ENCODE data around the gene SLC38A3.
A peak's percentile ranks its signal among the peaks of the same experiment; 100 is the strongest.

The SLC38A3 gene

GRCh38 chr3:50165910-50166538 is 39.0 kb upstream of the SLC38A3 start:
- H3K4me3 ChIP-seq (ENCODE audit: control insufficient read depth, low read depth, low read length), result no peak overlapping the region
- DNase-seq (ENCODE audit: low read depth), result peak; percentile 5
- TF ChIP-seq, protein P1, sequence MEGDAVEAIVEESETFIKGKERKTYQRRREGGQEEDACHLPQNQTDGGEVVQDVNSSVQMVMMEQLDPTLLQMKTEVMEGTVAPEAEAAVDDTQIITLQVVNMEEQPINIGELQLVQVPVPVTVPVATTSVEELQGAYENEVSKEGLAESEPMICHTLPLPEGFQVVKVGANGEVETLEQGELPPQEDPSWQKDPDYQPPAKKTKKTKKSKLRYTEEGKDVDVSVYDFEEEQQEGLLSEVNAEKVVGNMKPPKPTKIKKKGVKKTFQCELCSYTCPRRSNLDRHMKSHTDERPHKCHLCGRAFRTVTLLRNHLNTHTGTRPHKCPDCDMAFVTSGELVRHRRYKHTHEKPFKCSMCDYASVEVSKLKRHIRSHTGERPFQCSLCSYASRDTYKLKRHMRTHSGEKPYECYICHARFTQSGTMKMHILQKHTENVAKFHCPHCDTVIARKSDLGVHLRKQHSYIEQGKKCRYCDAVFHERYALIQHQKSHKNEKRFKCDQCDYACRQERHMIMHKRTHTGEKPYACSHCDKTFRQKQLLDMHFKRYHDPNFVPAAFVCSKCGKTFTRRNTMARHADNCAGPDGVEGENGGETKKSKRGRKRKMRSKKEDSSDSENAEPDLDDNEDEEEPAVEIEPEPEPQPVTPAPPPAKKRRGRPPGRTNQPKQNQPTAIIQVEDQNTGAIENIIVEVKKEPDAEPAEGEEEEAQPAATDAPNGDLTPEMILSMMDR (conservative IDR thresholded peaks at IDR 0.05; ENCODE audit: control insufficient read depth, insufficient read depth, low read depth, low read length), result no peak

DNA sequence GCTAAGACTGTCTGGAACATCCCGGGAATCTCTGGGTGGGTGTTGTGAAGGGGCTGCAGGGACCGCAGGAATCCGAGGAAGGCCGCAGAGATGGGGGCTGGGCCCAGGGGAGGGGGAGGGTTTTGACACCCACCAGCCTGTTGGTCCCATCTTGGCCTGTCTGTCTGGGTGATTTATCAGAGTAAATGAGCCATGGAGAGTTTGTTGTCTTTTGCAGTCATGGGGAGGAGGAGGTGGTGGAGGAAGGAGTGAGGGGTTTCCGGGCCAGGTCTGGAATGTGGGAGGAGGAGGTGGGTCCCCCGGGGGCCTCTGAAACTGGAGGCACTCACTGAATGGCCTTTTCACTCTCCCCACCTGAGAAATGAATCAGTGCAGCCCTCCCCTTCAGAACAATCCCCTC is 38.5 kb upstream of the SLC38A3 start:
- no peak overlapping the region for H3K4me3 ChIP-seq (ENCODE audit: control insufficient read depth, low read depth, low read length)
- DNase-seq (ENCODE audit: low read depth), result no peak
- TF ChIP-seq, protein P1 (conservative IDR thresholded peaks at IDR 0.05; ENCODE audit: control insufficient read depth, insufficient read depth, low read depth, low read length), result no peak

- no peak for DNase-seq (ENCODE audit: low read depth)
- TF ChIP-seq, protein P1 (conservative IDR thresholded peaks at IDR 0.05; ENCODE audit: control insufficient read depth, insufficient read depth, low read depth, low read length), result no peak
- H3K4me3 ChIP-seq (ENCODE audit: control insufficient read depth, low read depth, low read length), result no peak overlapping the region
Observed at GRCh38 chr3:50167069-50167840, 37.8 kb upstream of the SLC38A3 start.

DNA sequence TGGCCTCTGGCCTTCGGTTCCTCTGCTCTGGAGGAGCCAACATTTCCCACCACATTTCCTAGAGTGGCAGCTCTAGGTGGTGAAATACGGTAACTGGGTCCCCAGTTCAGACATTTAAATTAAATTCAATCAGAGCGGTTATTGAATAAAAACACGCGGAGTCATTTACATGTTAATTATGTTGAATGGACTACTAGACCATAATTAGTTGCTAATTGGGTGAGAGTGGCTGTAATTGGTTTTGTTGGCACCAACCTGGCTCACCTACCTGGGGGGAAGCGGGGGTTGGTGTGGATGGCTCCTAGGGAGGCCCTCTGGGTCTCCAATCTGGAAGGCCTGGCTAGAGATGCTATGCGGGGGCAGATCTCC is 37.2 kb upstream of the SLC38A3 start:
- no peak overlapping the region for H3K4me3 ChIP-seq (ENCODE audit: control insufficient read depth, low read depth, low read length)
- TF ChIP-seq, protein P1 (conservative IDR thresholded peaks at IDR 0.05; ENCODE audit: control insufficient read depth, insufficient read depth, low read depth, low read length), result no peak
- DNase-seq (ENCODE audit: low read depth), result no peak

GRCh38 chr3:50168388-50168787 is 36.7 kb upstream of the SLC38A3 start:
- DNase-seq (ENCODE audit: low read depth), result no peak
- H3K4me3 ChIP-seq (ENCODE audit: control insufficient read depth, low read depth, low read length), result no peak overlapping the region
- TF ChIP-seq, protein P1 (conservative IDR thresholded peaks at IDR 0.05; ENCODE audit: control insufficient read depth, insufficient read depth, low read depth, low read length), result no peak

DNA sequence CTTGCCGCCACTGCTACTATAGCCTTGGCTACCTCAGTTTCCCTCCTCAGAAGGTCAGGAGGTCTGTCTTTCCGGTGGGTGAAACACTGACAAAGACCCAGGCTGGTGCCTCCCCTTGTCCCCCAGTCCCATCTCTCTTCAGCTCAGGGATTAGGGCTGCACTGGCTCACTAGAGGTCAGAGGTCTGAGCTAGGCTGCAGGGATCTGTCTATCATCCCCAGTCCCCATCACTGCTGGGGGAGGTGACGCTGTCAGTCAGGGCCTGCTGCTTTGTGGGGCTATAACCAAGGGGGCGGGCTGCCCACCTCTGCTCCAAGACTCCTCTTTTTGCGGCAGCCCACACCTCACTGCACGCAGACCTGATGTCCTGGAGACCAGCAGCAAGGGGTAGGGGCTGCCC is 36.3 kb upstream of the SLC38A3 start:
- no peak for DNase-seq (ENCODE audit: low read depth)
- no peak overlapping the region for H3K4me3 ChIP-seq (ENCODE audit: control insufficient read depth, low read depth, low read length)
- TF ChIP-seq, protein P1 (conservative IDR thresholded peaks at IDR 0.05; ENCODE audit: control insufficient read depth, insufficient read depth, low read depth, low read length), result no peak
